ENCODE measurements around the gene MBOAT1. TPM values are rescaled to one million over a fixed set of nuclear protein-coding genes. Genes with fewer than 3 reads are reported as not detected.
"Not testable (repeated sequence)": the region's sequence is repeated elsewhere in the genome, so short reads cannot be mapped to it uniquely, and the experiment has no call there.

MBOAT1 gene
- total RNA-seq, 2 donors from 2014 or later, result 5.0 to 7.0 TPM

GRCh38 chr6:20154753-20155152 is 57.5 kb downstream of the MBOAT1 start:
- Histone ChIP-seq H3K4me1 (no peaks in the 10 kb centered on the region), H3K4me3 (no peak overlapping the region), H3K27ac (no peak overlapping the region), H3K27me3 (no peaks in the 10 kb centered on the region), H3K36me3 (peaks cover 13% of the 10 kb centered on the region), H3K9me3 (no peaks in the 10 kb centered on the region)
- TF ChIP-seq, protein P1, sequence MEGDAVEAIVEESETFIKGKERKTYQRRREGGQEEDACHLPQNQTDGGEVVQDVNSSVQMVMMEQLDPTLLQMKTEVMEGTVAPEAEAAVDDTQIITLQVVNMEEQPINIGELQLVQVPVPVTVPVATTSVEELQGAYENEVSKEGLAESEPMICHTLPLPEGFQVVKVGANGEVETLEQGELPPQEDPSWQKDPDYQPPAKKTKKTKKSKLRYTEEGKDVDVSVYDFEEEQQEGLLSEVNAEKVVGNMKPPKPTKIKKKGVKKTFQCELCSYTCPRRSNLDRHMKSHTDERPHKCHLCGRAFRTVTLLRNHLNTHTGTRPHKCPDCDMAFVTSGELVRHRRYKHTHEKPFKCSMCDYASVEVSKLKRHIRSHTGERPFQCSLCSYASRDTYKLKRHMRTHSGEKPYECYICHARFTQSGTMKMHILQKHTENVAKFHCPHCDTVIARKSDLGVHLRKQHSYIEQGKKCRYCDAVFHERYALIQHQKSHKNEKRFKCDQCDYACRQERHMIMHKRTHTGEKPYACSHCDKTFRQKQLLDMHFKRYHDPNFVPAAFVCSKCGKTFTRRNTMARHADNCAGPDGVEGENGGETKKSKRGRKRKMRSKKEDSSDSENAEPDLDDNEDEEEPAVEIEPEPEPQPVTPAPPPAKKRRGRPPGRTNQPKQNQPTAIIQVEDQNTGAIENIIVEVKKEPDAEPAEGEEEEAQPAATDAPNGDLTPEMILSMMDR (IDR thresholded peaks at IDR 0.05), result no peak
- DNase-seq (ENCODE audit: low spot score), result no peak

- DNase-seq (ENCODE audit: low spot score), result no peak
- peaks cover 13% of the 10 kb centered on the region for H3K36me3 ChIP-seq
- TF ChIP-seq, protein P1 (IDR thresholded peaks at IDR 0.05), result no peak
- H3K4me1 ChIP-seq, result no peaks in the 10 kb centered on the region
- H3K4me3 ChIP-seq, result no peak overlapping the region
- H3K27ac ChIP-seq, result no peak overlapping the region
- no peaks in the 10 kb centered on the region for H3K27me3 ChIP-seq
- no peaks in the 10 kb centered on the region for H3K9me3 ChIP-seq
Measured at GRCh38 chr6:20153194-20153593, 59.1 kb downstream of the MBOAT1 start.

DNA sequence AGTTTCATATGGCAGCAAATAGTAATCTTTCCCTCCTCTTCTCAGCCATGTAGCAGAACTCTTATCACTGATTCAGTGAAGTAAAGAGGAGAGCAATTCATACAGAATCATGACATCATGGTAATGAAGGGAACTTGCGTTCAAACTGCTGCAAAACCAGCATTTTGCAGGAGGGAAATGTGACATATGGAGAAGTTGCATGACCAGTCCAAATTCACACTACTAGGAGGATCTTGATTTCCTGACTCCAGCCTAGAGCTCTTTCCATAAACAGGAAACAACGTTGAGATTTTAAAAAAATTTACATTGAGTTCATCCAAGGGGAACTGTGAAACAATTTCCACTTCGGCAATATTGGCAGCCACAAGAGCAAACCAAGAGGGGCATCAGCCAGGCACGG is 63.8 kb downstream of the MBOAT1 start:
- no peaks in the 10 kb centered on the region for H3K9me3 ChIP-seq
- H3K27me3 ChIP-seq, result no peaks in the 10 kb centered on the region
- DNase-seq (ENCODE audit: low spot score), result no peak
- peaks cover 20% of the 10 kb centered on the region for H3K36me3 ChIP-seq
- H3K27ac ChIP-seq, result no peak overlapping the region
- H3K4me1 ChIP-seq, result no peaks in the 10 kb centered on the region
- TF ChIP-seq, protein P1 (IDR thresholded peaks at IDR 0.05), result no peak
- H3K4me3 ChIP-seq, result no peak overlapping the region

- peaks cover 21% of the 10 kb centered on the region for H3K36me3 ChIP-seq
Measured at GRCh38 chr6:20147469-20147868, 64.8 kb downstream of the MBOAT1 start.

DNA sequence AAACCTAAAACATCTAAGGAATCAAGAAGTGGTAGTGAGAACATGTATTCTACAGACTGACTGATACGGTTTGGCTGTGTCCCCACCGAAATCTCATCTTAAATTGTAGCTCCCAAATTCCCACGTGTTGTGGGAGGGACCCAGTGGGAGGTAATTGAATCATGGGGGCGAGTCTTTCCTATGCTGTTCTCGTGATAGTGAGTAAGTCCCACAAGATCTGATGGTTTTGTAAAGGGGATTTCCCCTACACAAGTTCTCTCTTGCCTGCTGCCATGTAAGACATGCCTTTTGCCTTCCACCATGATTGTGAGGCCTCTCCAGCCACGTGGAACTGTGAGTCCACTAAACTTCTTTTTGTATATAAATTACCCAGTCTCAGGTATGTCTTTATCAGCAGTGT is 65.4 kb downstream of the MBOAT1 start:
- H3K4me3 ChIP-seq; H3K27ac ChIP-seq; H3K9me3 ChIP-seq; H3K27me3 ChIP-seq; H3K4me1 ChIP-seq; DNase-seq (ENCODE audit: low spot score): not testable (repeated sequence)
- H3K36me3 ChIP-seq, result peaks cover 21% of the 10 kb centered on the region

More at GRCh38 chr6:20147469-20147868, 64.8 kb downstream of the MBOAT1 start:
- Histone ChIP-seq H3K4me3 (no peak overlapping the region), H3K27ac (no peak overlapping the region), H3K9me3 (no peaks in the 10 kb centered on the region), H3K4me1 (no peaks in the 10 kb centered on the region), H3K27me3 (no peaks in the 10 kb centered on the region)
- TF ChIP-seq, protein P1 (IDR thresholded peaks at IDR 0.05), result no peak
- DNase-seq (ENCODE audit: low spot score), result no peak

GRCh38 chr6:20146291-20146690 is 66.0 kb downstream of the MBOAT1 start:
- H3K36me3 ChIP-seq, result peaks cover 16% of the 10 kb centered on the region
- H3K9me3 ChIP-seq, result no peaks in the 10 kb centered on the region
- no peak overlapping the region for H3K27ac ChIP-seq
- no peaks in the 10 kb centered on the region for H3K27me3 ChIP-seq
- TF ChIP-seq, protein P1 (IDR thresholded peaks at IDR 0.05), result no peak
- no peaks in the 10 kb centered on the region for H3K4me1 ChIP-seq
- no peak overlapping the region for H3K4me3 ChIP-seq
- no peak for DNase-seq (ENCODE audit: low spot score)
